KOPT-K1 (cell line): Measurements from ENCODE around the gene RUNX1.

Experiments
- H3K27ac ChIP-seq: fragments of 200-600 bp; sonication (generic); 2 replicates; pipeline ENCODE4 v1.5.1; 2016; ENCODE audit warnings: antibody characterized with exemption, mild to moderate bottlenecking, low read depth, low read length; ENCODE audit not compliant: poor library complexity, severe bottlenecking
- H3K36me3 ChIP-seq: fragments of 200-600 bp; sonication (generic); 2 replicates; pipeline ENCODE4 v1.5.1; 2017; ENCODE audit warnings: antibody characterized with exemption, mild to moderate bottlenecking, low read length, moderate library complexity; ENCODE audit not compliant: insufficient read depth
- H3K9me3 ChIP-seq: fragments of 200-600 bp; sonication (generic); 2 replicates; pipeline ENCODE4 v1.5.1; 2017; ENCODE audit warnings: antibody characterized with exemption, low read length, mild to moderate bottlenecking; ENCODE audit not compliant: insufficient read depth, poor library complexity, severe bottlenecking

Gene RUNX1

DNA sequence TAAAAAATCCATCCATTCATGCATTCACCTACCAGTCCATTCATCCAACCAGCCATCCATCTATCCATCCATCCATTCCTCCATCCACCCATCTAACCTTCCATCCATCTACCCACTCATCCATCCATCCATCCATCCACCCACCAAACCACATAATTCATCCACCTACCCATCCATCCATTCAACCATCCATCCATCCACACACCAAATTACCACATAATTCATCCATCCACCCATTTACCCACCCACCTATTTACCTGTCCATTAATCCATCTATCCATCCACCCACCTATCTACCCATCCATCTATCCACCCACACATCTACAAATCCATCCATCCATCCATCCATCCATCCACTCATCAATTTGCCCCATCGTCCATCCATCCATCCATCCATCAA is 308.9 kb downstream of the RUNX1 start:
- no peaks in the 10 kb centered on the region for H3K36me3 ChIP-seq
- no peak overlapping the region for H3K27ac ChIP-seq
- no peaks in the 10 kb centered on the region for H3K9me3 ChIP-seq
